Neural cell (in vitro differentiated cells): ENCODE results near the gene S100A12.

Experiments used
- POLR2AphosphoS5 ChIP-seq: IDR thresholded peaks from 2 replicates; pipeline ENCODE4 v1.6.1; 2012
- TAF1 ChIP-seq: IDR thresholded peaks from 2 replicates; pipeline ENCODE4 v1.6.1; 2012; ENCODE audit warnings: low read depth
- TF ChIP-seq, protein P1 (sequence below): fragments of 450-650 bp; IDR thresholded peaks from 2 replicates; pipeline ENCODE4 v1.5.1; 2014; ENCODE audit warnings: antibody characterized with exemption, mild to moderate bottlenecking, moderate library complexity; ENCODE audit not compliant: poor library complexity, severe bottlenecking
- TF ChIP-seq, protein P2 (sequence below): IDR thresholded peaks from 2 replicates; pipeline ENCODE4 v1.6.1; 2012; ENCODE audit warnings: borderline replicate concordance

GRCh38 chr1:153380711-153381110, 5.3 kb upstream of the S100A12 start:
- TF ChIP-seq, protein P1, sequence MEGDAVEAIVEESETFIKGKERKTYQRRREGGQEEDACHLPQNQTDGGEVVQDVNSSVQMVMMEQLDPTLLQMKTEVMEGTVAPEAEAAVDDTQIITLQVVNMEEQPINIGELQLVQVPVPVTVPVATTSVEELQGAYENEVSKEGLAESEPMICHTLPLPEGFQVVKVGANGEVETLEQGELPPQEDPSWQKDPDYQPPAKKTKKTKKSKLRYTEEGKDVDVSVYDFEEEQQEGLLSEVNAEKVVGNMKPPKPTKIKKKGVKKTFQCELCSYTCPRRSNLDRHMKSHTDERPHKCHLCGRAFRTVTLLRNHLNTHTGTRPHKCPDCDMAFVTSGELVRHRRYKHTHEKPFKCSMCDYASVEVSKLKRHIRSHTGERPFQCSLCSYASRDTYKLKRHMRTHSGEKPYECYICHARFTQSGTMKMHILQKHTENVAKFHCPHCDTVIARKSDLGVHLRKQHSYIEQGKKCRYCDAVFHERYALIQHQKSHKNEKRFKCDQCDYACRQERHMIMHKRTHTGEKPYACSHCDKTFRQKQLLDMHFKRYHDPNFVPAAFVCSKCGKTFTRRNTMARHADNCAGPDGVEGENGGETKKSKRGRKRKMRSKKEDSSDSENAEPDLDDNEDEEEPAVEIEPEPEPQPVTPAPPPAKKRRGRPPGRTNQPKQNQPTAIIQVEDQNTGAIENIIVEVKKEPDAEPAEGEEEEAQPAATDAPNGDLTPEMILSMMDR: no peak
- TF ChIP-seq, protein P2, sequence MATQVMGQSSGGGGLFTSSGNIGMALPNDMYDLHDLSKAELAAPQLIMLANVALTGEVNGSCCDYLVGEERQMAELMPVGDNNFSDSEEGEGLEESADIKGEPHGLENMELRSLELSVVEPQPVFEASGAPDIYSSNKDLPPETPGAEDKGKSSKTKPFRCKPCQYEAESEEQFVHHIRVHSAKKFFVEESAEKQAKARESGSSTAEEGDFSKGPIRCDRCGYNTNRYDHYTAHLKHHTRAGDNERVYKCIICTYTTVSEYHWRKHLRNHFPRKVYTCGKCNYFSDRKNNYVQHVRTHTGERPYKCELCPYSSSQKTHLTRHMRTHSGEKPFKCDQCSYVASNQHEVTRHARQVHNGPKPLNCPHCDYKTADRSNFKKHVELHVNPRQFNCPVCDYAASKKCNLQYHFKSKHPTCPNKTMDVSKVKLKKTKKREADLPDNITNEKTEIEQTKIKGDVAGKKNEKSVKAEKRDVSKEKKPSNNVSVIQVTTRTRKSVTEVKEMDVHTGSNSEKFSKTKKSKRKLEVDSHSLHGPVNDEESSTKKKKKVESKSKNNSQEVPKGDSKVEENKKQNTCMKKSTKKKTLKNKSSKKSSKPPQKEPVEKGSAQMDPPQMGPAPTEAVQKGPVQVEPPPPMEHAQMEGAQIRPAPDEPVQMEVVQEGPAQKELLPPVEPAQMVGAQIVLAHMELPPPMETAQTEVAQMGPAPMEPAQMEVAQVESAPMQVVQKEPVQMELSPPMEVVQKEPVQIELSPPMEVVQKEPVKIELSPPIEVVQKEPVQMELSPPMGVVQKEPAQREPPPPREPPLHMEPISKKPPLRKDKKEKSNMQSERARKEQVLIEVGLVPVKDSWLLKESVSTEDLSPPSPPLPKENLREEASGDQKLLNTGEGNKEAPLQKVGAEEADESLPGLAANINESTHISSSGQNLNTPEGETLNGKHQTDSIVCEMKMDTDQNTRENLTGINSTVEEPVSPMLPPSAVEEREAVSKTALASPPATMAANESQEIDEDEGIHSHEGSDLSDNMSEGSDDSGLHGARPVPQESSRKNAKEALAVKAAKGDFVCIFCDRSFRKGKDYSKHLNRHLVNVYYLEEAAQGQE: no peak
- no peak for TF ChIP-seq POLR2AphosphoS5
- no peak for TF ChIP-seq TAF1
